Activated naive CD8-positive, alpha-beta T cell treated with anti-CD3 and anti-CD28 coated beads, Interleukin-2, amount 50 U/mL, for 24 hours (primary cell): ENCODE data around the gene CCL23.
A peak's percentile ranks its signal among the peaks of the same experiment; 100 is the strongest.

Source experiments
- ATAC-seq: fragments of 150-1000 bp; cut with Tn5 transposase; one replicate; pipeline ENCODE4 v1.10.0; 2021
- DNase-seq: peaks from one replicate; pipeline ENCODE4 v3.0.0; 2021
- H3K27ac Mint-ChIP-seq: one replicate; pipeline ENCODE4 v1.8.0; 2021; ENCODE audit warnings: mild to moderate bottlenecking, mixed read lengths
- H3K27me3 Mint-ChIP-seq: one replicate; pipeline ENCODE4 v1.8.0; 2021; ENCODE audit warnings: mixed read lengths
- H3K36me3 Mint-ChIP-seq: one replicate; pipeline ENCODE4 v1.8.0; 2021; ENCODE audit warnings: low read depth, mixed read lengths
- H3K4me1 Mint-ChIP-seq: one replicate; pipeline ENCODE4 v1.8.0; 2021; ENCODE audit warnings: mixed read lengths
- H3K4me3 Mint-ChIP-seq: one replicate; pipeline ENCODE4 v1.8.0; 2021; ENCODE audit warnings: mild to moderate bottlenecking, moderate library complexity, mixed read lengths
- H3K9me3 Mint-ChIP-seq: one replicate; pipeline ENCODE4 v1.8.0; 2021; ENCODE audit warnings: mixed read lengths

Gene CCL23

DNA sequence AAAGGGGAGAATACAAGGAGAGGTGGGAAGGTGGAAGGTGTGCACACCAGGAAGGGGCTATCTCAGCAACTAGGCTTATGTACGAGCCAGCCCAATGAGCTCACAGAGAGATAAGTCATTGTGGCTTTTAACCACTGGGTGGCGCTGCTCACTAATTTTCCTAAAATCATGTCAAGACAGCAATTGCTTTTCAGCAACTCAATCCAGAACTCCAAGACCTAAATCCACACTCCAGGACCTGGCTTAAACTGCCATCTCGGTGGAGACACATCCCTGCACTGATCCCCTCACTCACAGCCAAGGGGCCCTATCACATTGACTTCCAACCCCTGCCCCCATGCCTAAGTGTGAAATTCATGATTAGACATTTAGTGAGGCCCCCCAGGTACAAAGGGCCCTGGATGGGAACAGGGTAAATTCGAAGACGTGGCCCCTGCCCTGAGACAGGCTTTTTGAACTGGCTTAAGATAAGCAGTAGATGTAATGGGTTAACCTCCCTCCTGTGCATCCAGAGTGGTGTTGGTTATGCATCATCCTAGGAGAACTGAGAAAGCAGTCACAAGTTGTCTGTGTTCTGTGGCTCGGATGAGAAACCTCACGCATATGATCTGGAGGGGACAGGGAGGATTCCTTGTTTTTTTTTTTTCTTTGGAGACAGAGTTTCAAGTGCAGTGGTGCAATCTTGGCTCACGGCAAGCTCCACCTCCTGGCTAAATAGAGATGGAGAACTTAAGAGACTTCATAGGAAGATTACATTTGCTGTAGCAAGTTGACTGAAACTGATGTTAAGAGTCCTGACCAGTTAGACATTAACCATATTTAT is 48.0 kb downstream of the CCL23 start:
- ATAC-seq (peak; percentile 66), DNase-seq (peak; percentile 76)
- no peak overlapping the region for H3K4me3 Mint-ChIP-seq
- H3K36me3 Mint-ChIP-seq: no peaks in the 10 kb centered on the region
- no peaks in the 10 kb centered on the region for H3K9me3 Mint-ChIP-seq
- H3K4me1 Mint-ChIP-seq: peaks cover 9% of the 10 kb centered on the region
- no peaks in the 10 kb centered on the region for H3K27me3 Mint-ChIP-seq
- no peak overlapping the region for H3K27ac Mint-ChIP-seq

DNA sequence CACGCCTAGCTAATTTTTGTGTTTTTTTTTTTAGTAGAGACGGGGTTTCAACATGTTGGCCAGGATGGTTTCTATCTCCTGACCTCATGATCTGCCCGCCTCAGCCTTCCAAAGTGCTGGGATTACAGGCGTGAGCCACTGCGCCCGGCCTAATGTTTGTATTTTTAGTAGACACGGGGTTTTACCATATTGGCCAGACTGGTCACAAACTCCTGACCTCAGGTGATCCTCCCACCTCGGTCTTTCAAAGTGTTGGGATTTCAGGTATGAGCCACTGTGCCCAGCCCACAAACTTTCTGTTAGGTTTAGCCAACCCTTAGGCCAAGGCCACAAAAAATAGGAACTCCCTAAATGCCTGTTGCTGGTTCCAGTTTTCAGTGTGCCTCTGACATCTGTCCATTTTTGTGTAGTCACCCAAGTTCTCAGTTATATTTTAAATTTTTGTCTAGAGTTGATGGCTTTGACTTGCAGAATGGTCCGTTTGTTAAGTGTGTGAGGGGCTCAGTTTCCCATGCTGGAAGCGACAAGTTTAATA is 49.2 kb downstream of the CCL23 start:
- DNase-seq: no peak
- Mint-ChIP-seq H3K9me3 (no peaks in the 10 kb centered on the region), H3K4me1 (peaks cover 7% of the 10 kb centered on the region), H3K36me3 (no peaks in the 10 kb centered on the region), H3K4me3 (no peak overlapping the region), H3K27me3 (no peaks in the 10 kb centered on the region), H3K27ac (no peak overlapping the region)
- ATAC-seq: no peak

DNA sequence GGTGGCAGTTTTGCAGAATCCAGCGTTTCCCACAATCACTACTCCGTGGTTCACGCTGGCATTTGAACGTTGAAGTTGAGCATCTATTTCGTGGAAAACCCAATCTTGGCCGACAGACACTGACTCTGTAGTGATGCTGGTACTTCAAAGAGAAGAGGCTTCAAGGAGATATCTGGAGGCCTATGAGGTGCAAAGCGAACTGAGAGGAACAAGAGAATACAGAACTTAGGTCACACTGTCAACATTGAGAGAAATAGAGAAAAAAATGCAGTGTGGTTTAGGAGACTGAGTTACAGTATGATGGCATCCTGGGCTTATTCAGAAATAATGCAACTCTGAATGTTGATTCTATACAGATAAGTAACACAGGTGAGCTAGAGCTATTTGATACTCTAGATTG is 52.5 kb downstream of the CCL23 start:
- H3K27me3 Mint-ChIP-seq: peaks cover 4% of the 10 kb centered on the region
- H3K27ac Mint-ChIP-seq: no peak overlapping the region
- H3K36me3 Mint-ChIP-seq: no peaks in the 10 kb centered on the region
- H3K4me1 Mint-ChIP-seq: peaks cover 7% of the 10 kb centered on the region
- DNase-seq (no peak), ATAC-seq (no peak)
- H3K4me3 Mint-ChIP-seq: no peak overlapping the region
- H3K9me3 Mint-ChIP-seq: no peaks in the 10 kb centered on the region

GRCh38 chr17:35963663-35964062 is 54.1 kb downstream of the CCL23 start:
- Mint-ChIP-seq H3K4me1 (no peaks in the 10 kb centered on the region), H3K36me3 (no peaks in the 10 kb centered on the region), H3K4me3 (no peak overlapping the region), H3K9me3 (no peaks in the 10 kb centered on the region), H3K27ac (no peak overlapping the region), H3K27me3 (peaks cover 6% of the 10 kb centered on the region)
- no peak for DNase-seq
- ATAC-seq: no peak
